ENCODE measurements around the gene CLIP3. TPM values are rescaled to one million over a fixed set of nuclear protein-coding genes. Genes with fewer than 3 reads are reported as not detected.
A peak's percentile ranks its signal among the peaks of the same experiment; 100 is the strongest.

Gene CLIP3
- total and polyA plus RNA-seq, 2 of the 13 experiments (the other 11 are each of a cell fraction or from before 2014, with no cell fraction given), result 0.15 to 1.2 TPM

- TF ChIP-seq, protein P1, sequence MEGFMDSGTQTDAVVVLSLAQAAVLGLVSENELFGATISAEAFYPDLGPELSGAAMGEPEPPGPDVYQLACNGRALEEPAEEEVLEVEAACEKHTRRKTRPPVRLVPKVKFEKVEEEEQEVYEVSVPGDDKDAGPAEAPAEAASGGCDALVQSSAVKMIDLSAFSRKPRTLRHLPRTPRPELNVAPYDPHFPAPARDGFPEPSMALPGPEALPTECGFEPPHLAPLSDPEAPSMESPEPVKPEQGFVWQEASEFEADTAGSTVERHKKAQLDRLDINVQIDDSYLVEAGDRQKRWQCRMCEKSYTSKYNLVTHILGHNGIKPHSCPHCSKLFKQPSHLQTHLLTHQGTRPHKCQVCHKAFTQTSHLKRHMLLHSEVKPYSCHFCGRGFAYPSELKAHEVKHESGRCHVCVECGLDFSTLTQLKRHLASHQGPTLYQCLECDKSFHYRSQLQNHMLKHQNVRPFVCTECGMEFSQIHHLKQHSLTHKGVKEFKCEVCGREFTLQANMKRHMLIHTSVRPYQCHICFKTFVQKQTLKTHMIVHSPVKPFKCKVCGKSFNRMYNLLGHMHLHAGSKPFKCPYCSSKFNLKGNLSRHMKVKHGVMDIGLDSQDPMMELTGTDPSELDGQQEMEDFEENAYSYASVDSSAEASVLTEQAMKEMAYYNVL (CRISPR knock-in tag; IDR thresholded peaks at IDR 0.05; ENCODE audit: borderline replicate concordance), result peak; percentile 58; the same call in 1 of the 2 replicates
- peak; percentile 97 for TF ChIP-seq TEAD3 (CRISPR knock-in tag; optimal IDR thresholded peaks at IDR 0.05; ENCODE audit: borderline replicate concordance)
- no peak for TF ChIP-seq ZBED4 (CRISPR knock-in tag; IDR thresholded peaks at IDR 0.05; ENCODE audit: borderline replicate concordance)
- 0 out of 2 replicates have a peak, but pooled peaks have one; percentile 7 for TF ChIP-seq RARA (CRISPR knock-in tag; IDR thresholded peaks at IDR 0.05)
- TF ChIP-seq LCORL (IDR thresholded peaks at IDR 0.05), result 0 out of 2 replicates have a peak, but pooled peaks have one; percentile 14
- no peak; the same call in 1 of the 2 replicates for TF ChIP-seq LCORL (CRISPR knock-in tag; IDR thresholded peaks at IDR 0.05)
- TF ChIP-seq KLF11 (CRISPR knock-in tag; IDR thresholded peaks at IDR 0.05), result no peak
- no peak for TF ChIP-seq ZNF776 (CRISPR knock-in tag; IDR thresholded peaks at IDR 0.05)
- TF ChIP-seq PPARG (CRISPR knock-in tag; conservative IDR thresholded peaks at IDR 0.05), result no peak
- TF ChIP-seq ZNF234 (CRISPR knock-in tag; conservative IDR thresholded peaks at IDR 0.05), result no peak
- TF ChIP-seq NCOA2 (CRISPR knock-in tag; IDR thresholded peaks at IDR 0.05), result 0 out of 2 replicates have a peak, but pooled peaks have one; percentile 18
- peak in 1 of 2 experiments; percentile 34; a peak in 1 of 4 replicates for TF ChIP-seq EP300 (IDR thresholded peaks at IDR 0.05; ENCODE audit: low read depth in 2 of 2, low read length in 2 of 2)
- peak; percentile 40; the same call in 1 of the 2 replicates for TF ChIP-seq EP300 (CRISPR knock-in tag; IDR thresholded peaks at IDR 0.05; ENCODE audit: borderline replicate concordance)
- no peak for TF ChIP-seq GABPB1 (CRISPR knock-in tag; IDR thresholded peaks at IDR 0.05)
- peak; percentile 13; the same call in 1 of the 2 replicates for TF ChIP-seq DRAP1 (CRISPR knock-in tag; IDR thresholded peaks at IDR 0.05)
- 0 out of 2 replicates have a peak, but pooled peaks have one; percentile 27 for TF ChIP-seq HHEX (CRISPR knock-in tag; IDR thresholded peaks at IDR 0.05)
- TF ChIP-seq, protein P2, sequence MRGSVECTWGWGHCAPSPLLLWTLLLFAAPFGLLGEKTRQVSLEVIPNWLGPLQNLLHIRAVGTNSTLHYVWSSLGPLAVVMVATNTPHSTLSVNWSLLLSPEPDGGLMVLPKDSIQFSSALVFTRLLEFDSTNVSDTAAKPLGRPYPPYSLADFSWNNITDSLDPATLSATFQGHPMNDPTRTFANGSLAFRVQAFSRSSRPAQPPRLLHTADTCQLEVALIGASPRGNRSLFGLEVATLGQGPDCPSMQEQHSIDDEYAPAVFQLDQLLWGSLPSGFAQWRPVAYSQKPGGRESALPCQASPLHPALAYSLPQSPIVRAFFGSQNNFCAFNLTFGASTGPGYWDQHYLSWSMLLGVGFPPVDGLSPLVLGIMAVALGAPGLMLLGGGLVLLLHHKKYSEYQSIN (CRISPR knock-in tag; IDR thresholded peaks at IDR 0.05; ENCODE audit: borderline replicate concordance), result no peak
- TF ChIP-seq KDM6A (CRISPR knock-in tag; IDR thresholded peaks at IDR 0.05; ENCODE audit: low read depth), result 0 out of 2 replicates have a peak, but pooled peaks have one; percentile 39
- TF ChIP-seq SOX13 (IDR thresholded peaks at IDR 0.05), result no peak
- TF ChIP-seq SOX13 (CRISPR knock-in tag; conservative IDR thresholded peaks at IDR 0.05 in 1 of 2, IDR thresholded peaks at IDR 0.05 in 1 of 2), result peak in 1 of 2 experiments; percentile 29; a peak in 1 of 4 replicates
- 0 out of 2 replicates have a peak, but pooled peaks have one; percentile 12 for TF ChIP-seq FOXA3 (CRISPR knock-in tag; IDR thresholded peaks at IDR 0.05)
- TF ChIP-seq HDAC1 (CRISPR knock-in tag; IDR thresholded peaks at IDR 0.05), result peak; percentile 47; the same call in 1 of the 2 replicates
- 0 out of 2 replicates have a peak, but pooled peaks have one; percentile 14 for TF ChIP-seq FOXK1 (CRISPR knock-in tag; IDR thresholded peaks at IDR 0.05; ENCODE audit: borderline replicate concordance, low read depth)
- no peak for TF ChIP-seq ZNF136 (CRISPR knock-in tag; IDR thresholded peaks at IDR 0.05; ENCODE audit: low read depth)
Measured at GRCh38 chr19:36041831-36042230, 9.2 kb upstream of the CLIP3 start (continued).

Data from HepG2 (cell line).